Peyer's patch (tissue), 4 donors: ENCODE measurements around the gene RASAL2. TPM values are rescaled to one million over a fixed set of nuclear protein-coding genes. Genes with fewer than 3 reads are reported as not detected.

Source experiments
- DNase-seq, 3 donors: peaks; one replicate each; pipeline ENCODE4 v3.0.0-alpha.2; 2017 to 2019
- H3K27ac ChIP-seq, 4 donors: fragments of 200-600 bp; sonication (generic); one replicate each; pipeline ENCODE4 v1.5.1; 2016 to 2019
- H3K27me3 ChIP-seq, 2 donors: fragments of 200-600 bp; sonication (generic); one replicate each; pipeline ENCODE4 v1.5.1; 2019
- H3K36me3 ChIP-seq, 3 donors: fragments of 200-600 bp; sonication (generic); one replicate each; pipeline ENCODE4 v1.5.1; 2016 to 2019
- H3K4me1 ChIP-seq, 4 donors: fragments of 200-600 bp; sonication (generic); one replicate each; pipeline ENCODE4 v1.5.1; 2016 to 2019
- H3K4me3 ChIP-seq, 4 donors: fragments of 200-600 bp; sonication (generic); 1 replicate in 3 of 4; 2 replicates in 1 of 4; pipeline ENCODE4 v1.5.1; 2016 to 2019; ENCODE audit warnings: mild to moderate bottlenecking in 1 of 4
- H3K9me3 ChIP-seq, 4 donors: fragments of 200-600 bp; sonication (generic); one replicate each; pipeline ENCODE4 v1.5.1; 2016 to 2019; ENCODE audit warnings: mild to moderate bottlenecking in 1 of 4
- CTCF ChIP-seq, 6 experiments: fragments of 450-650 bp in 4 of 6; fragments of 200-600 bp in 2 of 6; sonication (generic) in 1 of 6; IDR thresholded peaks; one replicate each; pipeline ENCODE4 v1.5.1; 2017 to 2019; ENCODE audit warnings: antibody characterized with exemption in 6 of 6, mild to moderate bottlenecking in 3 of 6, moderate library complexity in 1 of 6
- POLR2A ChIP-seq, 2 donors: fragments of 450-650 bp; IDR thresholded peaks; one replicate each; pipeline ENCODE4 v1.5.1; 2017; ENCODE audit warnings: antibody characterized with exemption in 2 of 2, mild to moderate bottlenecking in 2 of 2, moderate library complexity in 2 of 2
- total RNA-seq, 4 donors: library from RNA; depleted of rRNA; stranded (reverse); fragments of >200 nt; gene quantifications; one replicate each; pipeline ENCODE4 v1.1.0, GENCODE V29; 2016

Gene RASAL2
- total RNA-seq, 4 donors from 2014 or later, result 10.2 to 35.5 (median 20.0) TPM

- no peak for DNase-seq
- no peaks in the 10 kb centered on the region for H3K9me3 ChIP-seq
- H3K27me3 ChIP-seq, result no peaks in the 10 kb centered on the region
- peaks cover 0 to 4% (median 0%) of the 10 kb centered on the region in 4 donors for H3K4me1 ChIP-seq
- H3K4me3 ChIP-seq, result no peak overlapping the region
- H3K36me3 ChIP-seq, result no peaks in the 10 kb centered on the region
- no peak overlapping the region for H3K27ac ChIP-seq
- TF ChIP-seq CTCF (IDR thresholded peaks at IDR 0.05), result no peak
- no peak for TF ChIP-seq POLR2A (IDR thresholded peaks at IDR 0.05)
These were observed 241.5 kb downstream of the RASAL2 start for GRCh38 chr1:178335426-178335825.

- no peaks in the 10 kb centered on the region for H3K9me3 ChIP-seq
- H3K27ac ChIP-seq, result no peak overlapping the region
- TF ChIP-seq CTCF (IDR thresholded peaks at IDR 0.05) (no peak), POLR2A (IDR thresholded peaks at IDR 0.05) (no peak)
- no peaks in the 10 kb centered on the region for H3K27me3 ChIP-seq
- no peaks in the 10 kb centered on the region for H3K36me3 ChIP-seq
- H3K4me1 ChIP-seq, result no peaks in the 10 kb centered on the region
- no peak overlapping the region for H3K4me3 ChIP-seq
- no peak for DNase-seq
These were observed 243.3 kb downstream of the RASAL2 start for GRCh38 chr1:178337091-178337706.

GRCh38 chr1:178339834-178340233 lies 245.9 kb downstream of the RASAL2 start:
- H3K27me3 ChIP-seq, result no peaks in the 10 kb centered on the region
- no peak overlapping the region for H3K27ac ChIP-seq
- TF ChIP-seq POLR2A (IDR thresholded peaks at IDR 0.05), result no peak
- TF ChIP-seq CTCF (IDR thresholded peaks at IDR 0.05), result no peak
- DNase-seq, result no peak
- H3K4me1 ChIP-seq, result no peaks in the 10 kb centered on the region
- no peak overlapping the region for H3K4me3 ChIP-seq
- H3K9me3 ChIP-seq, result no peaks in the 10 kb centered on the region
- H3K36me3 ChIP-seq, result no peaks in the 10 kb centered on the region

- no peak for TF ChIP-seq CTCF (IDR thresholded peaks at IDR 0.05)
- TF ChIP-seq POLR2A (IDR thresholded peaks at IDR 0.05), result no peak
- Histone ChIP-seq H3K27ac (no peak overlapping the region), H3K4me3 (peak overlapping the region in 1 of 4 donors; percentile 23)
These were observed 247.5 kb downstream of the RASAL2 start for GRCh38 chr1:178341261-178341956.

GRCh38 chr1:178342745-178343144 lies 248.8 kb downstream of the RASAL2 start:
- Histone ChIP-seq H3K9me3 (no peaks in the 10 kb centered on the region), H3K27me3 (no peaks in the 10 kb centered on the region), H3K4me3 (no peak overlapping the region), H3K4me1 (no peaks in the 10 kb centered on the region), H3K36me3 (no peaks in the 10 kb centered on the region), H3K27ac (no peak overlapping the region)
- TF ChIP-seq POLR2A (IDR thresholded peaks at IDR 0.05) (no peak), CTCF (IDR thresholded peaks at IDR 0.05) (no peak)
- DNase-seq, result no peak

More at GRCh38 chr1:178341261-178341956, 247.5 kb downstream of the RASAL2 start:
- H3K27me3 ChIP-seq, result no peaks in the 10 kb centered on the region
- H3K4me1 ChIP-seq, result no peaks in the 10 kb centered on the region
- no peak for DNase-seq
- H3K36me3 ChIP-seq, result no peaks in the 10 kb centered on the region
- H3K9me3 ChIP-seq, result no peaks in the 10 kb centered on the region
